GM13976 (cell line): ENCODE data around the gene DTL.

Source experiments
- DNase-seq: peaks from one replicate; pipeline ENCODE4 v3.0.0; 2012; ENCODE audit warnings: low spot score
- CTCF ChIP-seq: IDR thresholded peaks from 2 replicates; pipeline ENCODE4 v1.5.1; 2012; ENCODE audit warnings: borderline replicate concordance, mild to moderate bottlenecking; ENCODE audit not compliant: insufficient read depth; ENCODE audit errors: extremely low read depth, missing control alignments, control extremely low read depth
- in situ Hi-C: fragments of 300-500 bp; cut with MboI; formaldehyde crosslinking; loops from one replicate; pipeline ENCODE4 v1.12.0; 2022; ENCODE audit warnings: low sequenced_read_pairs, mixed read lengths, inconsistent platforms; ENCODE audit not compliant: unreplicated experiment

Gene DTL

GRCh38 chr1:212035835-212036605, 472 bp downstream of the DTL start:
- TF ChIP-seq CTCF: no peak
- no peak for DNase-seq
- in situ Hi-C loops: loop anchor here (10.0 kb wide), 1 partner anchor 341 kb away; no protein-coding TSS in a partner anchor

- TF ChIP-seq CTCF: no peak
- no peak for DNase-seq
Observed at GRCh38 chr1:212037900-212038299, 2.4 kb downstream of the DTL start.

GRCh38 chr1:212039622-212040021, 4.1 kb downstream of the DTL start:
- no peak for DNase-seq
- in situ Hi-C loops: loop anchor here (10.0 kb wide), 1 partner anchor 345 kb away; no protein-coding TSS in a partner anchor
- no peak for TF ChIP-seq CTCF

More at GRCh38 chr1:212037900-212038299, 2.4 kb downstream of the DTL start:
- in situ Hi-C loops: loop anchor here (10.0 kb wide), 1 partner anchor 343 kb away; no protein-coding TSS in a partner anchor

DNA sequence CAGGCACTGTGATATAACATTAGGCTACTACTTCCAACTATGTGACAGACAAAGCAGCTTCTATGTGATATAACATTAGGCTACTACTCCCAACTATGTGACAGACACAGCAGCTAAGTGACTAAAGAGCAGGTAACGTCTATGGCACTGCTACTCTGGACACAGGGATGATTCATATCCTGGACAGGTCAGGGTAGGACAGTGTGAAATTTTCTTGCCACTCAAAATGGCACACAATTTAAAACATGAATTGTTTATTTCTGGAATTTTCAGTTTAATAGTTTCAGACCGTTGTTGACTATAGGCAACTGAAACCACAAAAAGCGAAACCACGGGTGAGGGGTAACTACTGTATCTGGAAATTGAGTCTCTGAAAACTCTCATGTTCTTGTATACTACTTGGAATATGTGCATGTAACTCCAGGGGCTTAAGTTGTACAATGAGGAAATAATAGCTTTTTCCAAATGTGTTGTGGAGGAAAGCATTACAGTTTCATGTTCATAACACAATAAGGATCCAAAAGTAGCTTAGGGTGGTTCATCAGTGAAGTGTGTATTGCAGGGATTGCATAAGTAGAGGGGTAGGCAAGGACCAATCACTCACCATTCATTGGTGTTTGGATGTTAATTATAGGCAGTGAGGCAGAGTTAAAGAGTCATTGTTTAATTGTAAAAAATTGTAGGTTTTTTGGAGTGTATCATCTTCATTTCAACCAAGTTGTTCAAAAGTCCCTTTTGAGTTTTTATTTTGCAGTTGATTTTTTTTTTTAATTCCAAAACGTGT, 5.3 kb downstream of the DTL start:
- in situ Hi-C loops: no loop called here
- no peak for DNase-seq
- no peak for TF ChIP-seq CTCF

DNA sequence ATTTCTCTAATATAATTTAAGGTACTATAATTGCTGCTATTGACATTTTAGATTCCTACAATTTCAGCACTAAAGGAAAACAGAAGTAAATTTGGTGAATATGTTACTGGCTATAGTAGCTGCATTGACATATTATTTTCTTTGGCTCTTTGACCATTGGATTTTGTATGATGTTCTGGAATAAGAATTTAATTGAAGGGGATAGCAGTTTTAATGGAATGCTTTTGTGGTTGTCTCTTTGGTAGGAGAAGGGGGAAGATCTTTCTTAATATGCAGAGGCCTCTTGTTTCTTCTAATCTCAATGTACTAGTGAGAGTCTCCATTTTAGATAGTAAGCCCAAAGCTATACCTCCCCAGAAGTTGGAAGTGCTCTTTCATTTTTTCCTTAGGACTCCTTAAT, 6.9 kb downstream of the DTL start:
- in situ Hi-C loops: no loop called here
- TF ChIP-seq CTCF: no peak
- DNase-seq: no peak

DNA sequence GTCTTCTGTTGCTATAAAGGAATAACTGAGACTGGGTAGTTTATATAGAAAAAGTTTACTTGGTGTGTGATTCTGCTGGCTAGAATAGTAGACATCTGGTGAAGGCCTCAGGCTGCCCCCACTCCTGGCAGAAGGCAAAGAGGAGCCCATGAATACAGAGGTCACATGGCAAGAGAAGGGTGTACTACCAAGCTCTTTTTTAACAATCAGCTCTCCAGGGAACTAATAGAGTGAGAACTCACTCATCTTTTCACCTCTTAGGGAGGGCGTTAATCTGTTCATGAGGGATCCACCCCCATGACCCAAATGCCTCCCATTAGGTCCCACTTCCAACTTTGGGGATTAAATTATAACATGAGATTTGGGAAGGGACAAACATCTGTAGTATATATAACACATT, 9.3 kb downstream of the DTL start:
- in situ Hi-C loops: no loop called here
- DNase-seq: no peak
- TF ChIP-seq CTCF: no peak
